GM21717 (cell line): ENCODE results near the gene PDE6H.

Source experiments
- ATAC-seq: cut with Tn5 transposase; IDR thresholded peaks from one replicate; pipeline ENCODE4 v1.9.1; 2021; ENCODE audit warnings: mild to moderate bottlenecking, moderate library complexity; ENCODE audit not compliant: unreplicated experiment

Gene PDE6H

GRCh38 chr12:14968478-14968877 lies 4.4 kb upstream of the PDE6H start:
- ATAC-seq: no peak

- ATAC-seq: no peak
These were observed 2.4 kb upstream of the PDE6H start for GRCh38 chr12:14970473-14970872.

DNA sequence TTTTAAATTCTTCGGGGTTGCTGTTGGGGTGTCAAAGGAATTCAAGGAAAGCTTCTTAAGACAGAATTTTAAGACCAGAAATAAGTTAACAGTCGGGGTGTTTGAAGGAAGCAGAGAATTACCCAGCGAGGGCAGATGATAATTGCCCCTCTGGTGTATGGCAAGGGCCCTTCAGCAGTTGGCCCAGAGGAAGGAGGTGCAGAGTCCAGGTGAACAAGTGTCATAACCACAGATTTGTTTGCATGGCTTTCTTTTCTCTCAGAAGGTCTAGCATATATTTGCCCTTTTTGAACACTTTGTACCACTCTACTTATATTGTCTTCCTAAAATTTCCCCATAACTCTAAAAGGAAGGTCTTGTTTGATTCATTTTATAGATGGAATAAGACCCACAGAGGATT lies 1.8 kb downstream of the PDE6H start:
- ATAC-seq: no peak

GRCh38 chr12:14975457-14975856 lies 2.6 kb downstream of the PDE6H start:
- no peak for ATAC-seq

GRCh38 chr12:14976658-14977057 lies 3.8 kb downstream of the PDE6H start:
- ATAC-seq: no peak

- ATAC-seq: no peak
These were observed 6.6 kb downstream of the PDE6H start for GRCh38 chr12:14979468-14979867.

DNA sequence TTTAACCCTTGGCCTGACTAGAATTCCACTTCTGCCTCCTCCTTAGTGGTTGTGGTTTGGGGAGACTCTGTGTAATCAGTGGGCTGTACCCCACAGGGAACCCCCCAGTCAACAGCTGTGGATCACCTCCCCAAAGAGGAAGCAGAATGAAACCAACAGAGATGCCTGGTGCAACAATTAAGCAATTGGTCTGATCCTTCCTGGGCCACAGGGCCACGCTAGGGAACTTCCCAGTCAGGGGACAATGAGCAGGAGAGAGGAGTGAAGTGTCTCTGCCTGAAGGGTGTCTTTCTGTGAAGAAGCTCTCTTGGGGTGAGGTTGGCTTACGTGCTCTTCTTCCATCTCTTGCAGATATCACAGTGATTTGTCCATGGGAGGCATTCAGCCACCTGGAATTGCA lies 8.2 kb downstream of the PDE6H start:
- ATAC-seq: no peak

- ATAC-seq: no peak
These were observed 9.7 kb downstream of the PDE6H start for GRCh38 chr12:14982562-14982961.

DNA sequence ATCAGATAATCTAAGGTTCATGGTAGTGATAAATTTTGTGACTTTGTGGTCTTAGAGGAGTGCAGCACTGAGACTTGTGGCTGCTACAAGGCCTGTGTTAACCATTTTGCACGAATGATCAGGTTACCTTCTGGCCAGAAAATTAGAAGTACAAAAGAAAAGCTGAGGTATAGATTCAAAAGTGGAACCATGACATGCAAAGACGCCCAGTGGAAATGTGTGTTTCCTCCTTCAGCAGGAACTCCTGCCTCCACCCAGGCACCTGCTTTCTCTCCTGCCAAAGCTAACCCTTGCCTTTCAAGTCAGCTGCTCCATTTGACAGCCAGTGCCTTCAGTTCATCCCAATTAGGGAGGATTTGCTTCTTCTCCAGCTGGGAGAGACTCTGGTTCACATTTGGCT lies 10.1 kb downstream of the PDE6H start:
- no peak for ATAC-seq

- ATAC-seq: no peak
These were observed 11.2 kb downstream of the PDE6H start for GRCh38 chr12:14984036-14984435.

DNA sequence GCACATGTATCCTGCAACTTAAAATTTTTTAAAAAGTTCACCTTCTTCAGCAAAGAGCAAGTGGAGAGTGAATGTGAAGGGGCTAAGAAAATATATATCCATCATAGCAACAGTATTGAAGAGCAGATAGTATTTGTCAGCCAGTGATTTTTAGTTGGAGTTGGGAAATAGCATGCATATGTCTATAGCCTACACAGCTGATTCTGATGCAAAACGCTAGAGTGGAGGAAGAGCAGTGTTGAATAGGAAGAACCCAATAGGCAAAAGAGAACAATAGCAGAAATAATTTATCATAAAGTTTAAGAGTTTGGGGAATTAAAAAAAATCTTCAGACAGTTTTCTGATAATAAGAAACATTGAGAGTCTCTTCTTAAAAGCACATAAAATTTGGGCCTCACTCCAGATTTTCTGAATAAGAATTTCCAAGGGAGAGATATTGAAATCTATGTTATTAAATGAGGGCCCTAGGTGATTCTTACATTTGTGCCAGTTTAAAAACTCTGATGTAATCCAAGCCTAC lies 12.0 kb downstream of the PDE6H start:
- ATAC-seq: no peak

GRCh38 chr12:14986449-14986848 lies 13.6 kb downstream of the PDE6H start:
- ATAC-seq: no peak

DNA sequence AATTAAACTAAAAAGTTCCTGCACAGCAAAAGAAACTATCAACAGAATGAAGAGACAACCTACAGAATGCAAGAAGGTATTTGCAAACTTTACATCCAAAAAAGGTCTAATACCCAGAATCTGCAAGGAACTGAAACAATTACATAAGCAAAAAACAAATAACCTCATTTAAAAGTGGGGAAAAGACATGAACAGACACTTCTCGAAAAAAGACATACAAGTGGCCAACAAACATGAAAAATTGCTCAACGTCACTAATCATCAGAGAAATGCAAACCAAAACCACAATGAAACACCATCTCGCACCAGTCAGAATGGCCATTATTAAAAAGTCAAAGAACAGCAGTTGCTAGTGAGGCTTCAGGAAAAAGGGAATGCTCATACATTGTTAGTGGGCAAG lies 15.2 kb downstream of the PDE6H start:
- ATAC-seq: no peak

DNA sequence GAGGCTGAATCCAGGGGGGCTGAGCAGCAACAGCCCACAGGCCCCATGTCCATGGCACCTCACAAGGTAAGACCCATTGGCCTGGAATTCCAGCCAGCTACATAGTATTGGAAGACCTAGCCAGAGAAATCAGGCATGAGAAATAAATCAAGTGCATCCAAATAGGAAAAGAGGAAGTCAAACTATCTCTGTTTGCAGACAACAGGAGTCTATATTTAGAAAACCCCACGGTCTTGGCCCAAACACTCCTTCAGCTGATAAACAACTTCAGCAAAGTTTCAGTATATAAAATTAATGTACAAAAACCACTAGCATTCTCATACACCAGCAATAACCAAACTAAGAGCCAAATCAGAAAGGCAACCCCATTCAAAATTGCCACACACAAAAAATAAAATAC lies 16.9 kb downstream of the PDE6H start:
- ATAC-seq: no peak

DNA sequence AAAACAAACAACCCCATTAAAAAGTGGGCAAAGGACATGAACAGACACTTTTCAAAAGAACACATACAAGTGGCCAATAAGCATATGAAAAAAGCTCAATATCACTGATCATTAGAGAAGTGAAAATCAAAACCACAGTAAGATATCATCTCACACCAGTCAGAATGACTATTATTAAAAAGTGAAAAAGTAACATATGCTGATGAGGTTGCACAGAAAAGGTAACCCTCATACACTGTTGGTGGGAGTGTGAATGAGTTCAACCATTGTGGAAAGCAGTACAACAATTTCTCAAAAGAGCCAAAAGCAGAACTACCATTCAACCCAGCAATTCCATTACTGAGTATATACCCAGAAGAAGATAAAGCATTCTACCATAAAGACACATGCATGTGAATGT lies 18.2 kb downstream of the PDE6H start:
- no peak for ATAC-seq

DNA sequence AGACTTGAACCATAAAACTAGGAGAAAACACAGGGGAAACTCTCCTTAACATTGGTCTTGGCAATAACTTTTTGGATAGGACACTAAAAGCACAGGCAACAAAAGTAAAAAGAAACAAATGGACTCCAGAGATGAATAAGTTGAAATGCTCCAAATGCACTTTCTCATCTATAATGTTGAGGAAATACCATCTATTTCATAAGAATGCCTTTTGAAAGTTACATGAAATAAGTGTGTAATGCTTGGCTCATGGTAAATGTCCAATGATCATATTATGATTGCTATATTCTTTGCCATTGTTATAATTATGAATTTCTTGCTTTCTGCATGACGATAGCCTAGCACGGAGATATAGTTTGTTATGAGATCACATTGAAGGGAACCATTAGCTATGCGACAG lies 19.8 kb downstream of the PDE6H start:
- no peak for ATAC-seq

DNA sequence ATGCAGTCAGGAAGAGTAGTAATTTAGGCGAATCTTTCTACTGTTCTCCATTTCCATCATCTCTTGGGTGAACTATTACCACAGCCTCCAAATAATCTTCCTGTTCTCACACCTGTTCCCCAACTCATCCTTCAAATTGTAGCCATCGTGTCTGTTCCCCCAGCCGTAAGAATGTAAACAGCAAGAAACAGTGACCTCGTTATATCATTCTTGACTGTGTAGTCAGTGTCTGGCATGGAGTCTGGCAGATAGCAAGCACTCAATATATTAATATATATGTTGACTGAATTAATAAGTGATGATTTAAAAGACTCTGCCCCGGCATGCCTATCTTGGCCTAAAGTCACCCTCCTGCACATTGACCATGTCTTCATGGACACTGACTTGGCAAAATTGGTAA lies 20.3 kb downstream of the PDE6H start:
- ATAC-seq: no peak

DNA sequence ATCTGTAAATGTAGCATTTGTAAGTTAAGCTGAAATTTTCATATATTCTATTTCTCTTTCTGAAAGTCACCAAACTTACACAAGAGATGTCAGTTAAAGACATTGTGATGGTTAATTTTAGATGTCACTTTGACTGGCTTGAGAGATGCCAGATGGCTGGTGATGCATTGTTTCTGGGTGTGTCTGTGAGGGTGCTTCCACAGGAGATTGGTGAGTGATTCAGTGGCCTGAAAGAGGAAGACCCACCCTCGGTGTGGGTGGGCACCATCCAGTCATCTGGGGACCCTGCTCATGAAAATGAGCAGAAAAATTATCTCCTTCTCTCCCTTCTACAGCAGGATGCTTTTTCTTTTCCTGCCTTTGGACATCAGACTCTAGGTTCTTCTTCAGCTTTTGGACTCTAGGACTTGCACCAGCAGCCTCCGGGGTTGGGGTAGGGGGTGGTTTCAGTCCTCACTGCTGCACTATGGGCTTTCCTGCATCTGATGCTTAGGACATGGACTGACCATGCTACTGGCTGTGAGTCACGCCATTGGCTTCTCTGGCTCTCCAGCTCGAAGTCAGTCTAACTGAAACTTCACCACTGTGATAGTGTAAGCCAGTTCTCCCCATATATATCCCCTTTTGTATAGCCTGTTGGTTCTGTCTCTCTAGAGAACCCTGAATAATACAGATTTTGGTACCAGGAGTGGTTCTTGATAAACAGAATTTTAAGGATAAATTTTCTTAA lies 20.9 kb downstream of the PDE6H start:
- ATAC-seq: no peak

- ATAC-seq: no peak
These were observed 21.8 kb downstream of the PDE6H start for GRCh38 chr12:14994610-14995009.

DNA sequence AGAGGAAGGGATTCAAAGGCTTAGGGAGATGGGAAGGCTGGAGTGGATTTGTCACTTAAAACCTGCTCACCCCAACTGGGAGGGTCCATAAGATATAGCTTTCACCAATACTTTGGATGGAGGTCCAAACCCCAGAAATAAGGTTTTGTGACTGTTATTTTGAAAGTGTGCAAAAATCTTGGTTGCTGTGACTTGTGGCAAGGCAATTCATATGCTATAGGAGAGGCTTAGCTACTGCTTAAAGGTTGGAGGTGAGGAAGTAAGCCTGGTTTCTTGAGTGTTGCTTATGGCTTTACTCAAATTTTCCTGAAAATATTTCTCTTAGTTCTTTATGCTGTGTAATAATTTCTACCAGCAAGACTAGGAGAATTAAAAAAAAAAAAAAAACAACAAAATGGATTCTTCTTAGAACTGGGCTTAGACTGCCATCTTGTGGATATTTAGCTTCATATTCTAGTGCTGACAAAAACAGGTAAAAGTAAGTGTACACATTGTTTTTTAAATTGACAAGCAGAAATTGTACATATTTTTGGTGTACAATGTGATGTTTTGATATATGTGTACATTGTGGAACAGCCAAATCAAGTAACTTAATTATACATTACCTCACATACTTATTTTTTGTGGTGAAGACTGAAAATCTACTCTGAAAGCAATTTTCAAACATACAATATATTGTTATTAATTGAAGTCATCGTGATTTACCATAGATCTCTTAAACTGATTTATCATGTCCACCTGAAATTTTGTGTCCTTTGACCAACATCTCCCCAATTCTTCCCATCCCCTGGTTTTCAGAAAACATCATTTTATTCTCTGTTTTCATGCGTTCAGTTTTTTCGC lies 23.0 kb downstream of the PDE6H start:
- no peak for ATAC-seq

- ATAC-seq: no peak
These were observed 25.2 kb downstream of the PDE6H start for GRCh38 chr12:14997998-14998397.

- ATAC-seq: no peak
These were observed 26.3 kb downstream of the PDE6H start for GRCh38 chr12:14999021-14999694.
